DMS53 (cell line): Measurements from ENCODE around the gene MACROH2A2.
A peak's percentile ranks its signal among the peaks of the same experiment; 100 is the strongest.

ENCODE experiments used
- DNase-seq: peaks from one replicate; lab custom pipeline; 2025; lab: John Stamatoyannopoulos, UW

The MACROH2A2 gene

DNA sequence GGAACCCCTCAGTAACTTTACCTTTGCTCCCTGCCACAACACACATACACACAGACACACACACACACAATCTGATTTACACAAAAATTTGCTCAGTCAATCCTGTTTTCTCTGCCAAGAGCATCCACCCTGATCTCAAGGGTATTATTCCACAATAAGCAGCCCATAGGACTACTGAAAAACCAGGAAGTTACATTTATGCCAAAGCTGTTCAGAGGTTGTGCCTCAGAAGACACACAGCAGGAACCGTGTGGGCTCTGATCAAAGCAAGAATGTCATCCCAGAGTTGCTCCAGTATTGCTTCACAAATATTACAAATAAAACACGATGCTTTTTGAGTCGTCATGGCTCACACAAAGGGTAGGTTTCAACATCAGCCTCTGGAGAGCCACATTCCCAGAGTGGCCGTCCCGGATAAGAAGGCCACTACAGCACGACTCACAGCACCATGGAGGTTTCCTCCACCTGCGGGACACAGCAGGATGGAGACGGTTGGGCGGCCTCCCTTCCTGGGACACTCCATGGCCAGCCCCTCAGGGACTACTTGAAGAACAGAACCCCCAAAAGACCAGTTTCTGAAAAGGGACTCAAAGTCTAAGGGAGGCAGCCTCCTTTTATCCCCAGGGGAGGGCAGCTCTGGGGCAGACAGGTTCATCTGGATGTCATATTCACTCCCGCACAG lies 78.4 kb downstream of the MACROH2A2 start:
- peak; percentile 51 for DNase-seq

DNA sequence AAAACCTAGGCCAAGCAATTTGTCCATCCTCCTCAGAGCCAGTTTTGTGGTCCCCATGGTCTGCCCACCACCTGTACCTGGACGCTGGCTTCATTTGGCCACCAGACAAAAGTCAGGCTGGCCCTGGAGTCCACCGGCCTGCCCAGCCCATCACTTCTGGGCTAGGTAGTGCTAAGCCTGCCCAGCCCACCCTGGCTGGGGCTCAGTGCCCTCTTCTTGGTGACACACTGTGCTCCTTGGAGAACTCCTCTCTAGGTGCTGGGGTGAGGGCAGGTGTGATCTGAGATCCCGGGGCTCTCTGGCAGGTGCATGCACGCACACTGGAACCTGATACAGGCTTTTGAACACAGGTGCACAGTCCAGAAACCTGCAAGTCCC lies 78.9 kb downstream of the MACROH2A2 start:
- peak; percentile 71 for DNase-seq

DNA sequence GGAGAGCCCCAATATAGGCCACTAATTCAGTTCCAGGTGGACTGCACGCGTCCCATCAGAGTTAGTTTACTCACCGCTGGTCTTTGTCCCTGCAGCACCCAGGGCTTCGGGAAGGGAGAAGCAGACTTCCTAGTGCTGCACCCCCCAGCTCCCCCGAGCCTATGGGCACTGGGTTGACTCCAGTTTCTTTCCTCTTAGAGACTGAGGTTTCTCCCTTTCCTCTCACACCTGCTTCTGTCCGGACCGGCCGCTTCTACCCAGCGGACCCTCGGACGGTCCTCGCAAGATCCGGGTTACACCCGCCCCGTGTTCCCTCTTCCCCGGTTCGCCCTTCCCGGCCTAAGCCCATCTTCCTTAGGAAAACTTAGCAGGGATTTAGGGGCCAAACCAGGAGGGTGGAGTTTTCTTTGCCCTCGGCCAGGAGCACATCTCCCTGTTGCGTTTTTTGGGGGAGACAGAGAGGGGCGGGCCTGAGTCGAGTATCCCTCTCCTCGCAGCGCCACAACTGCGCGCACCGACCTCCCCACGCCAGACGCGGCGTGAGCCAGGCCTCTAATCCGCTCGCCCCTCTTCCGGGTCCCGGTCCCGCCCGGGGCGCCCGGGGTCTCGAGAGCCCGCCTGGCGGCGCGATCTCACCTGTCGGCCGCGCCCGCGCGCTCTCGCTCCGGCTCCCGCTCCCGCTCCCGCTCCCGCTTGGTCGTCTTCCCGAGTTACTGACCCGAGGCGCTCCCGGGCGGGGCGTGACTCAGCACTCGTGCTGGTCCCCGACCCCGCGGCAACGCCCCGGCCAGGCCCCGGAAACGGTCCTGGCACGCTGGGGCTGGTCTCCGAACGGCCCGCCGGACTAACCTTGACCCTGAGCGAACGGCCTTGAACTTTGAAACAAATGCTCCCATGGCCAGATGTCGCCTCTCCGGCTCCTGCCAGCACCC lies 79.7 kb downstream of the MACROH2A2 start, which contains the start of gene AIFM2:
Gene AIFM2 (minus strand): TSS at position 728 of the 932 bp plus-strand sequence. CDS start 8,741 bp downstream, outside the sequence.
- peak; percentile 95 for DNase-seq

DNA sequence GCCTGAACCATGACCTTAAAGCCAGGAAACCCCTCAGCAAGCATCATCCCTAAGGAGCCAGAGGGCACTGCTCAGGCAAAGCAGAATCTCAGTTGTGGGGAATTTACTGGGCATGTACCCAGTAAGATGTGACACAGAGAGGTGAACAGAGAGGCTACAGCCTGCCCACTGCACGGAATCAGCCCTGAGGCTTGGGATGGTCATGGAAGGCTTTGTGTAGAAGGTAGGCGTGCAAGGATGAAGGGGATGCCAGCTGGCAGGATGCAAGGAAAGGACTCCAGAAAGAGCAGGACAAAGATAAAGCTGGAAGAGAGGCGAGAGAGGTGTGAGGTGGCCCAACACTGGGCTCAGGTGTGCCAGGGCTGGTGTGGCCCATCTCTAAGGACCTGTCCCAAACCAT lies 82.4 kb downstream of the MACROH2A2 start:
- no peak for DNase-seq

DNA sequence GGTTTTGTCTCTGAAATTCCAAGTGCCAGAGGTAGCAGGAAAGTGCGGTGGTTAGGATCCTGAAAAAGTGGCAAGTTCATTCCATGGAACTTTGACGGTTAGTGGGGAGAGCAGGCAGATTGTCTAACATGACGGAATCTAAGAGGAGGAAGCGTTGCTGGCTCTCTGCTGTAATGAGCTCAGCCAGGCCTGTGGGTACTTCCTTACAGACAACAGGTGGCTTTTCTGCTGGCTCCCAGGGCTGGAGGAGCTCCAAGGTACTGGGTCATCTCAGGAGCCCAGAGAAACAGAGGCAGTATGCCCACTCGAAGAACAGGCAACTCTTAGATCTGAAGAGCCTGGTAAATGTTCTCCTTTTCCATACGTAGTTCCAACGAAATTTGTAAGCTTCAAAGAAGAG lies 83.0 kb downstream of the MACROH2A2 start:
- no peak for DNase-seq

DNA sequence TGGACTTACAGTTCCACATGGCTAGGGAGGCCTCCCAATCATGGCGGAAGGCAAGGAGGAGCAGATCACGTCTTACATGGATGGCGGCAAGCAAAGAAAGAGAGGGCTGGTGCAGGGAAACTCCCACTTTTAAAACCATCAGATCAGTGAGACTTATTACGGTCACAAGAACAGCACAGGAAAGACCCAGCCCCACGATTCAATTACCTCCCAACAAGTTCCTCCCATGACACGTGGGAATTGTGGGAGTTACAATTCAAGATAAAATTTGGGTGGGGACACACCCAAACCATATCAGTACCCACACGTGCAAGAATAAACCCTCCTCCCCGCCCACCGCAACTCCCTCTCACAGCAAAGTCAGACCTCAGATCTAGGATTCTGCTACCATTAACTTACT lies 84.5 kb downstream of the MACROH2A2 start:
- DNase-seq = no peak

DNA sequence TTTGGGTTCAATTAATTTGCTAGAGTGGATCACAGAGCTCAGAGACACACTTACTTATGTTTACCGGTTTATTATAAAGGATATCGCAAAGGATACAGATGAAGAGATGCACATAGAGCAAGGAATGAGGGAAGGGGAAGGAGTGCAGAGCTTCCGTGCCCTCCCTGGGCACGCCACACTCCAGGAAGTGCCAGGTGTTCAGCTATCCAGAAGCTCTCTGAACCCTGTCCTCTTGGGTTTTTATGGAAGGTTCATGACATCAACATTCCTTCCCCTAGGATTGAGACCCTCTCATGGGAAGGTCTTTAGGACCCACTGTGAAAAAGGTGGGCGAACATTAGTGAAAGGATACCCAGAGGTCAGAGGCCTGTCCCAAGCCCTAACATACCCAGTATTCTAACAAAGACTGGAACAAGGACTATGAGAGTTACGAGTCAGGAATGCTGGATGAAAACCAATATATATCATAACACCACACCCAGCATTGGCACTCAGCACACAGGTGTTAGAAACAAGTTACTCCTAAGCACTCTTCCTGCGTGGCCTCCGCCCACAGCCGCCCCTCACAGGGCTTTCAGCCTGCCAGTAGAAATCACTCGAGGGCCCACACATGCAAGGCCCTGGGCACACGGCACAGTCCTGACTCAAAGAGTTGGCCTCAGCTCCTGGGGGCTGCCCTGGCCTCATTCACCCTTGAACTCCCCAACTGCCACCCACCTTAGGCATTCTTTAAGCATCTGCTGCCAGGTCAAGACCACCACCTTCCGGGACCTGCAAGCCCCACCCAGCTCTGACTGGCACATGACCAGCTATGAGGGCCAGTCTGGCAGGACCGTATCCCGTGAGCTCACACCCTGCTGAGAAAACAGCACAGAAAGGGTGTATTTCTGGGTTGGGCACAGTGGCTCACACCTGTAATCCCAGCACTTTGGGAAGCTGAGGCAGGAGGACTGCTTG lies 85.6 kb downstream of the MACROH2A2 start:
- DNase-seq = no peak

DNA sequence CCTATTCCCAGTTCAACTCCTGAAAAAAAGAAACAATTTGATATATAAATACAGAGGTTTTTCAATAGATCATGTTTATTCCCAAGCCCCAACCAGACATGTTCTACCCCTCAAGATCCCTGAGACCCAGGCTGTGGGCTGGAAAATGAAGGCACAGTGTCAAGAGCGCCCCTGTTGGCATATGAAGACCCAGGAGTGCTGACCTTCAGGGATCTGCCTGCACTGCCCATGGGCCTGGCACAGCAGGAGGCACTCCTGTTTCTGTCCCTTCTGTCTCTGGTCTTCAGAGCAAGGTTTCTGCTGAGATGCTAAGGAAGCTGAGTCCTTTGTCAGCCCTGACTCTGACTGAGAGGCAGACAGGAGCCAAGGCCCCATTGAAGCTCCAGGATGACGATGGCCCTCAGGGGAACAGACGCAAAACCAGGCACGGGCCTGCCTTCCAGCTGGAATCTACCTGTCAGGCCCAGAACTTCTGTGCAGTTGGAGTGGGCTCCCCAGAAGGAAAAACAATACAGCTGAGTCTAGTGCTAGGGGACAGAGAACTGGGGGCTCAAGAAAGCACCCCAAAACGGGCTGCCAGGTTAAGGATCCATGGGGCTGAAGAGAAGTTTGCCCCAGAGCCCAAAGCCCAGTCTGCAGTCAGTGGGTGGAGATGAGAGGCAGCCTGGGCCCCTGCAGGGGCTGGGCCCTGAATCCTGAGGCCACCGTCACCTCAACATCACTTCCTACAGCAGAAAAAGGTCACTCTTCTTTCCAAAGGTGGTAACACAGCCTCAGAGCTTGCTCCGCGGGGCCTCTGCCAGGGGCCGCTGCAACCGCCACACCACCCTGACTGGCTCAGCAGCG lies 86.7 kb downstream of the MACROH2A2 start:
- no peak for DNase-seq

DNA sequence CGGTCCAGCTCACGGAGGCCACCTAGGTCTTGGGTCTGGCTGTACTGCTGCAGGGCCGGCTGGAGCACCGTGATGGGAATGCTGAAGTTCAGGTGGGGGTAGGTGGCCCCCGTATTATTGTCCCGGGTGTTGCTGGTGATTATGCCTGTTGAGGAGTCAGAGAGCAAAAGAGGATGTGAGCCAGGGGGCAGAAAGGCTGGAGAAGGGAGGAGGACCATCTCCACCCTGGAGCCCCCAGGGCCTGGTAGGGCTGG lies 87.3 kb downstream of the MACROH2A2 start:
- no peak for DNase-seq

DNA sequence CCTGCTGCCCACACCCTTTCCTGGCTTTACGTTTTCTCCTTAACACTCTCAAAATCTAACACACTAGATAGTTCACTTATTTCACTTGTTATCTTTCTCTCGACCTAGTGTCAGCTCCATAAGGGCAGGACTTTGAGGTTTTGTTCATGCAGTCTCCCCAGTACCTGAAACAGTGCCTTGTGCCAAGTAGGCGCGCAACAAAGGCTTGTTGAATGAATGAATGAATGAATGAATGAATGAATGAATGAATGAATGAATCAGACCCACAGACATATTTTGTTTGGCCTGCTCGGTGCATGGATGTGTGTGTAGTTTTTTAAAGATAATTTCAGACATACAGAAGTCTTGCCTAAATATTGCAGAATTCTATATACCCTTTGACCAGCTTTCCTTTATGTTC lies 87.7 kb downstream of the MACROH2A2 start:
- DNase-seq = no peak

DNA sequence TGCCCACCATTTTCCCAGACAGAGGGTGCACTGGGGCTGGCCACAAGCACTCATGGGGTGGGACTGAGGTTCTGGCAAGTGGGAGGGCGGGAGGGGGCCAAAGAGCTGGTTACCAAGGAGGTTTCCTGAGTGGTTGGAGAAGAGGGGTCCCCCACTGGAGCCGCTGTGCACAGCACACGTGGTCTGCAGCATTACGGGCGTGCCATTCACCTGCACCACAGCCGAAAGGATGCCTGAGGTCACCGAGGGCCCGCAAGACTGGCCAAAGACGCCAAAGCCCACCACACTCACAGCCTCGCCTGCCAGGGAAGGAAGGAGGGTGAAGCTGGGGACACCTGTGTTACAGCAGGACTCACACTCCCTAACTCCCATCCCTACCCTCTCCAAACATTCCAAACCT lies 89.9 kb downstream of the MACROH2A2 start:
- no peak for DNase-seq

DNA sequence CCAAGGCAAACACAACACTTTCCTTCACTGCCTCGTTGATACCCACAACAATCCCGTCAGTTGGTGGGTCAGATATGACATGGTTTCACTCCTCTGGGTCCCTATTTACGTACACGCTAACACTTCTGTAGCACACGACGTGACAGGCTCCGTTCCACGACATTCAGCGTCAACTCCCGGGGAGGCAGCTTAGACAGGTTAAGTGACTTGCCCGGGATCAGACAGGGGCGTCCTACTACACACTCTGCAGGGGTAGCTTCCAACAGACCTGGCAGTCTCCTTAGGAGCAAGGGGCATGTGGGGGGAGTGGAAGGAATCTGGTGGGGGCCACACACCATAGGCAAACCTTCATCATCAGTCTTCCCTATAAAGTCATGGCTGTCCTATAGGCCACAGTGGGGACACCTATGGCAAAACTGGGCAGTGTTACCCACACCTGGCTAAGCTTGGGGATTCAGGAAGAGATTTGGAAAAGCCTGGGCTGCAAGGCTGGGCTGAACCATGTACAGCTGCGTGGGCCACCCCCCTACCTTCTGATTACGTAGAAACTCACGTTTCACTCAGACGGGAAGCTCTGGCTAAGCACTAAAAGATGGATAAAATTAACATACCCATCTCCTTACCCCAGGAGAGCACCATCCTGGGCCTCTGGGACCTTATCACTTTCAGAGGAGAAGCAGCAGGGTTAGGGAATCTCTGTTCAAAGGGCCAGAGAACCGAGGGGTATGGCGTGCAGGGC lies 91.9 kb downstream of the MACROH2A2 start:
- DNase-seq = no peak

DNA sequence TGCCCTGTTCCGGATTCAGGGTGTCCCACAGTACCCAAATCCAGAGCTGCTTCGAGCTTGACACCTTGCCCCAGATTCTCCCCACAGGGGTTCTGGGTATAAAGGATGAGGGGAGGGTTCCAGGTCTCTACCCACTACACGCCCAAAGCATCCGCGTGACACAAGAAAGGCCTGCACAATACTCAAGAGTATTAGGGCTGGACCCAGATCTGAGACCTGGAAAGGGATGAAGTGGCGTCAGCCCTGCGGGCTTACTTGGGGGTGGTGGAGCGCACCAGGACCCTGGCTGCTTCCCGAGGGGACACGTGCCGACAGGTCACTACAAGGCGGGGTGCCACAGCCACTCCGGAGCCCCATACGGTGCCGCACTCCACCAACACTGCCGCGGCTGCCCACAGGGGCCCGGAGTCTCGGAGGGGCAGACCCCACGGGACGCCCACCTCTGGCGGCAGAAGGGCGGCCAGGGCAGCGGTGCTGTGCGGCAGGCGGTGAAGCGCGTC lies 92.6 kb downstream of the MACROH2A2 start:
- peak; percentile 51 for DNase-seq

DNA sequence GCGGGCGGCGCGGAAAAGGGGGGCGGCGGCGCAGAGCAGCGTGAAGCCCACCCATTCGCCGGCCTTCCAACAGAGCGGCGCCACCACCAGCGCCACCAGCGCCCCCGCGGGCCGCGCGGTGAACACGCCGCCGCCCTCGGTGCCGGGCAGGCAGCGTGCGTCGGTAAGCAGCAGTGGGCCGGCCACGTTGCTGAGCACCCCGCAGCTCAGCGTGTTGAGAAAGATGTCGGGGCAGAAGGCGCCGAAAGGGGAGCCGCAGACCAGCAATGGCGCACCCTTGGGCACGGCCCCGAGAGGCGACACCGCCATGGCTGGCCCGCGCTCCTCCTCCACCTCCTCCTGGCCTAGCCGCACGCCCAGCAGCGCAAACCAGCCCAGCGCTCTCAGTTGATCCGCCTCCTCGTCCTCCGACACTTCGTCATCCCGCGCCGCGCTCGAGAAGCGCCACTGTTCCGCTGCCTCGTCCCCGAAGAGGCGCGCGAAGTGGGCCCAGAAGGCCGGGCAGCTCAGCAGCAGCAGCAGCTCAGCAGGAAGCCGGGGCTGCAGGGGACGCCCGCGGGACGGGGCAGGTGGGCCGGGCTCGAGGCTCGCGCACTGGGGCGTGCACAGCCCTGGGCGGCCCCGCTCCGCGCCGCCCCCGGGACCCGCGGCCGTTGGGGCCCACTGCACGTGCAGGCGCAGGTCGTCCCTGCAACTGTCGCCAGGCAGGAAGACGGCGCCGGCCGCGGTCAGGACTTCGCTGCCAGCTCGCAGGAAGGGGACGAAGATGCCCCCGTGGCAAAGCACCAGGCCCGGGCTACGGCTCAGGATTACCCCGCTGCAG lies 93.2 kb downstream of the MACROH2A2 start:
- DNase-seq = peak; percentile 87

DNA sequence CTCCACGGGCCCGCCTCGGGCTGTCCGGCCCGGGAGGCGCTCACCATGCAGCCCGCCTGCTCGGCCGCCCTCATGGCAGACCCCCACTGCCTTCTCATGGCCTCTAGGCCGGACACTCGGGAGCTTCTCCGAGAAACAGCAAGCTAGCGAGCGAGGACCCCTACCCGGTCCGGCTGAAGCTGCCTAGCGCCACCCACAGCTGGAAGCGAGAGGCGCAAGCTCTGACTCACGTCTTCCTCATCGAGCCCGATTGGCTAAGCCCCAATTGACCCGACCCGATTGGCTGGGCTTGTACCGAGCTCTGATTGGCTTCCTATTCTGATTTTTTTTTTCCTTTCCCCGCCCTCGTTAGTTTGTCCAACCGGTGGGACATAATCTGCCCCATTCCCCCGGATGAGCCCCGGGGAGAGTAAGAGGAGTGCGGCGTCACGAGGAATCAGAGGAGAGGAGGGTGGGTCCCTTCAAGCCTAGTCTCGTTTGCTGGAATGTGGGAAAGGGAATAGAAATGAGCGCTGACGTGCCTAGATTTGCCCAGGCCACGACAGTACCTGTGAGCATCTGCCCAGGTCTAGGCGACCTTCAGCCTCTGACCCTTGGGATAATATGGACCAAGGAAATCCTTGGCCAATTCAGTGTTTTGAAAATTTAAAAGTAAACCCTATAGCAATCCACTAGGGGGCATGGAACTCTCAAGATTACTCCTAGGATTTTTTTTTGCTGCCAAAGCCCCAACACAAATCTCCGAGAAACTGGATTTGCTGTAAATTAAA lies 94.0 kb downstream of the MACROH2A2 start, which contains the start of gene TYSND1:
Gene TYSND1 (minus strand): TSS at position 212 of the 770 bp plus-strand sequence. CDS start 114 bp downstream, at position 98.
- peak; percentile 99 for DNase-seq

DNA sequence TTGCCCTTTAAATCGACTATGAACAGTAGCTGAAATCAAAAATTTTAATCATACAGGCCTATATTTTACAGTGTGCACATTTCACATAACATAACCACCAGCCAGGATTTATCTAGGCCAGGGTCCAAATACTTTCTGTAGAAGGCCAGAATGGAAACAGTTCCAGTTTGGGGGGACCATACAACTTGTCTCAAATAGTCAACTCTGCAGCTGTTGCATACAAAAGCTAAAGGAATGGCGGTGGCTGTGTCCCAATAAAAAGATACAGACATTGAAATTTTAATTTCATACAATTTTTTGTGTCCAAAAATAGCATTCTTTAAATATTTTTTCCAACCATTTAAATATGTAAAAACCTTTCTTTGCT lies 94.6 kb downstream of the MACROH2A2 start:
- DNase-seq = no peak

DNA sequence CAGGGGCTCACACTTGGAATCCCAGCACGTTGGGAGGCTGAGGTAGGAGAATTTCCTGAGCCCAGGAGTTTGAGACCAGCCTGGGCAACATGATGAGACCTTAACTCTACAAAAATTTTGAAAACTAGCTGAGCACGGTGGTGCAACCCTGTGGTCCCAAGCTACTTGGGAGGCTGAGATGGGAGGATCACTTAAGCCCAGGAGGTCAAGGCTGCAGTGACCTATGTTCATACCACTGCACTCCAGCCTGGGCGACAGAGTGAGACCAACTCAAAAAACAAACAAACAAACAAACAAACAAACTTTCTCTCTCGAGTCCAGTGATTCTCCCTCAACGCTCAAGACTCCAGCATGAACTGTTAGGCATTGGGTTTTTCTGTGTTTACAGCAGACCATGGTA lies 95.9 kb downstream of the MACROH2A2 start:
- no peak for DNase-seq

DNA sequence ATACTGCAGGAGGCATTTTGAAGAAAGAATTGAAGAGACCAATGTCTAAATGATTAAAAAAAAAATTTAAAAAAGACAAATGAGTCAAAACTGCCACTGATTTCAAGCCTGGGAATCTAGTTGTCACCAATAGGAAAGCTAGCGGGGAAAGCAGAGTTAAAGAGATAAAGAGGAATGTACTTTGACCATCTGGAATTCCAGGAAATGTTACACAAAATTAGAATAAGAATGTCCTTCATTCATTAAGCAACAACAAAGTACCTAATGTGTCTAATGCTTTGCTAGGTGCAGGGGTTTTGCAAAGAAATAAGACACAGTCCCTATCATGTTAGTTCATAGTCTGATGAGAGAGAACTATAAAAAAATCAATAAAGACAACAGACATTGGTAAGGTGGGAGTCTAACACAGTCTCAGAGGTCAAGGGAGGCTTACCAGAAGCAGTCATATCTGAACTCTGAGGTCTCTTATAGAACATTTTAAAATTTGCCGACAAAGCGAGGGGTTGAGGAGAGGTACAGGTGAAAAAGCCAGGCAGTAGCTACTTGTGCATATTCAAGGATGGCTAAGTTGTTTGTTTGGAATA lies 102.7 kb downstream of the MACROH2A2 start:
- no peak for DNase-seq
